ENCODE results near the gene GABRD. TPM values are rescaled to one million over a fixed set of nuclear protein-coding genes. Genes with fewer than 3 reads are reported as not detected.

The GABRD gene
- total RNA-seq, 2 experiments from 2014 or later: not detected

DNA sequence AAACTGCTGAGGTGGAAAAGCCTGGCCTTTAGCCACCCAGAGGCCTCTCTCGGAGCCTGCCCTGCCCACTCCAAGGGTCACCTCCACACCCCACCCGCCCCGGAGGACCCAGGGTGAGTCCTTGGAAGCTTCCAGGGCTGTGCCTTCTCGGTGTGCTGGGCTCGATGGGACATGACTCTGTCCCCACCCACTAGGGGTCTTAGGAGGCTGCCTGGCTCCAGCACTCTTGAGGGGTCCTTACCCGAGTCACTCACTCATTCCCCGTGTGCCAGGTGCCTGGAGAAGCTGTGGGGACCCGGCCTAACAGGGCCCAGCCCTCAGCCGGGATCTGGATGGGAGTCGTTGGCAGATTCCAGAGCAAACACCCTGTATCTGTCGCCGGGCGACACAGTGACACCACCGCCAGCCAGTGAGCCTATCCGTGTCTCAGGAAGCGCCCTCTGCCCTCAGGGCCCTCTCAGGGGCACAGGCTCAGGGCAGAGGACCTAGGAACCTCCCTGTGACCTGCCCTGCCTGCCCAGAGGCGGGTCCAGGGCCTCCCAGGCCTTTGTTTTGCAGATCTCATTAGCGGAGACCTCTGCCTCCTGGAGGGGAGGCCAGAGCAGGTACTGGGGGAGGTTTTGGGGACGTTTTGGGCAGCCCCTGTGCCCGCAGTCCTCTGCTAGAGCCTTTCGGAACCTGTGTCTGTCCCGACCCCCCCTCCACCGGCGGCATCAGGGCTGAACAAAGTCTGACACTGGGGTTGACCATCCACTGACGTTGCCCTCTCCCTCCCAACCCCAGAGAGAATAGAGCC lies 28.0 kb downstream of the GABRD start:
- ChIA-PET POLR2A (interaction anchor here (0.9 kb wide), 1 partner anchor 87 kb away, joined by 3 read pairs; no protein-coding TSS in a partner anchor), CTCF (interaction anchor here (0.6 to 4.2 kb wide), 4 partner anchors 17 to 606 kb away, joined by 3 to 100 read pairs (median 4); no protein-coding TSS in a partner anchor)
- no peak overlapping the region for H3K27ac Mint-ChIP-seq
- H3K36me3 Mint-ChIP-seq (ENCODE audit: low read depth): no peaks in the 10 kb centered on the region
- H3K4me1 Mint-ChIP-seq (ENCODE audit: low read depth): peaks cover 25% of the 10 kb centered on the region
- ATAC-seq (no peak), DNase-seq (no peak)
- TF ChIP-seq, protein P1, sequence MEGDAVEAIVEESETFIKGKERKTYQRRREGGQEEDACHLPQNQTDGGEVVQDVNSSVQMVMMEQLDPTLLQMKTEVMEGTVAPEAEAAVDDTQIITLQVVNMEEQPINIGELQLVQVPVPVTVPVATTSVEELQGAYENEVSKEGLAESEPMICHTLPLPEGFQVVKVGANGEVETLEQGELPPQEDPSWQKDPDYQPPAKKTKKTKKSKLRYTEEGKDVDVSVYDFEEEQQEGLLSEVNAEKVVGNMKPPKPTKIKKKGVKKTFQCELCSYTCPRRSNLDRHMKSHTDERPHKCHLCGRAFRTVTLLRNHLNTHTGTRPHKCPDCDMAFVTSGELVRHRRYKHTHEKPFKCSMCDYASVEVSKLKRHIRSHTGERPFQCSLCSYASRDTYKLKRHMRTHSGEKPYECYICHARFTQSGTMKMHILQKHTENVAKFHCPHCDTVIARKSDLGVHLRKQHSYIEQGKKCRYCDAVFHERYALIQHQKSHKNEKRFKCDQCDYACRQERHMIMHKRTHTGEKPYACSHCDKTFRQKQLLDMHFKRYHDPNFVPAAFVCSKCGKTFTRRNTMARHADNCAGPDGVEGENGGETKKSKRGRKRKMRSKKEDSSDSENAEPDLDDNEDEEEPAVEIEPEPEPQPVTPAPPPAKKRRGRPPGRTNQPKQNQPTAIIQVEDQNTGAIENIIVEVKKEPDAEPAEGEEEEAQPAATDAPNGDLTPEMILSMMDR (IDR thresholded peaks at IDR 0.05): no peak
- peaks cover 6% of the 10 kb centered on the region for H3K27me3 Mint-ChIP-seq
- no peak overlapping the region for H3K4me3 Mint-ChIP-seq
- H3K9me3 Mint-ChIP-seq: no peaks in the 10 kb centered on the region
- intact Hi-C loops (cut with micrococcal nuclease): no loop called here

DNA sequence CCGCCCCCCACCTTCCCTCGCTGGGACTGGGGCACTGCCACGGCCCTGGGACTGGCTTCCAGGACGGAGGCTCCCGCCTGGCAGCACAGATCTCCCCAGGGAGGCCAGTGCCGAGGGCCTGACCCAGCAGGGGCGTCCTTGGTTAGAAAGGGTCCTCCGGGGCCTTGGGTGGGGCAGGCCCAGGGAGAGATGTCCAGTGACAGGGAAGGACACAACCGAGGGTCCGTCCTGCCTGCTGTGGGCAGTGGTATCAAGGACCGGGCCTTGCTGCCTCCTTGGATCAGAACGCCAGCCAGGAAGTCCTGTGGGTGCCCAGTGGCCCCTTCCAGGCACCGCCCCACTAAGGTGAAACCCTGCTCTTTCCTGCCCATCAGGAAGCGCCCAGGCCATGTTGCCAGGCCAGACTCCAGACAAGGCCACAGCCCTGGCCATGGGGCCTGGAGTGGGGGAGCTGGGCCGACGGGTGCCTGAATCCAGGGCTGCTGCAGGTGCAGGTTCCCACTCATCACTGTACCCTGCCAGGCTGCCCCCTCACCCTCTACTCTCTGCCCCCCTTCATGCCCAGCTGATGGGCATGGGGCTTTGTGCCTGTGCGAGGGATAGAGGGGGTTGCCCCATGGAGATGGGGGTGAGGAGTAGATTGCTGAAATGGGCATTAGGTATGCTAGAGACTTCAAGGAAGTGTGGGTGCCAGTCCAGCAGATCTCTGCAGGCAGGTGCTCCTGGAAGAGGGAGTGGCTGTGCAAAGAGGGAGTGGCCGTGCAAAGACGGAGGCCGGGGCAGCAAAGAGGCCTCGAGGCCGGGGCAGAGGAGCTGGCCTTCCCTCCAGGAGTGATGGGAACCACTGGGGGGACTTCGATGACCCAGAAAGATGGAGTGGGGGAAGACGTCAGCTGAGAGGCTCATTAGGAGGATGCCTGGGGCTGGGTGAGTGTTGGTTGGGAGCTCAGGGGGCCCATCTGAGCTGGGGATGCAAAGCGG lies 28.9 kb downstream of the GABRD start:
- POLR2A ChIA-PET: no interaction called here
- TF ChIP-seq, protein P1 (IDR thresholded peaks at IDR 0.05): no peak
- DNase-seq: no peak
- no peaks in the 10 kb centered on the region for H3K36me3 Mint-ChIP-seq (ENCODE audit: low read depth)
- peak overlapping the region; percentile 22 for H3K27ac Mint-ChIP-seq
- CTCF ChIA-PET: interaction anchor here (1.2 kb wide), 1 partner anchor 87 kb away, joined by 3 read pairs; no protein-coding TSS in a partner anchor
- peak overlapping the region; percentile 77 for H3K4me3 Mint-ChIP-seq
- intact Hi-C loops (cut with micrococcal nuclease): no loop called here
- ATAC-seq: no peak
- peaks cover 6% of the 10 kb centered on the region for H3K27me3 Mint-ChIP-seq
- no peaks in the 10 kb centered on the region for H3K9me3 Mint-ChIP-seq
- peaks cover 25% of the 10 kb centered on the region for H3K4me1 Mint-ChIP-seq (ENCODE audit: low read depth)

DNA sequence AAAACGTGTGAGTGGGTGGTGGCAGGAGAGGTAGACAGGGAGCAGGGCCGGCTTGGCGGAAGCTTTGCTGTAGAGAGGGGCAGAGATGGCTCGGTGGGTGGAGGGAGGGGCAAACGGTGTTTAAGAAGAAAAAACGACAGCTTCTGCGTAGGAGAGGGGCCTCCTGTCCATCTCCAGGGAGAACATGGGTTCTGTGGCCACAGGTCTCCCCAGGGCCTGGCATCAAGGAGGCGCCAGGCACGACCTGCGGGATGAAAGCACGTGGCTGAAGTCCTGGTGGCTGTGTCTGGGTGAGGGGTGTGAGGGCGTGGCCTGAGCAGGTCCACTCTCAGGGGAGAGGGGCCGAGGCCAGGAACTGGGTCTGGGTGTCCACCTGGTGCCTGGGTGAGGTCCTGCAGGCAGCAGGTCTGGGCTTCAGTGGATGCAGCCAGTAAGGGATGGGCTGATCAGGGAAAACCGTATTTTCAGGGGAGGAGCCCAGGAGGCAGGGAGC lies 30.1 kb downstream of the GABRD start:
- ATAC-seq: no peak
- Mint-ChIP-seq H3K27me3 (peaks cover 6% of the 10 kb centered on the region), H3K4me1 (ENCODE audit: low read depth) (peaks cover 21% of the 10 kb centered on the region), H3K36me3 (ENCODE audit: low read depth) (no peaks in the 10 kb centered on the region), H3K27ac (no peak overlapping the region), H3K9me3 (no peaks in the 10 kb centered on the region), H3K4me3 (peak overlapping the region; percentile 77)
- TF ChIP-seq, protein P1 (IDR thresholded peaks at IDR 0.05): peak; percentile 34
- POLR2A ChIA-PET: interaction anchor here (0.7 kb wide), 2 partner anchors 443 to 656 kb away, joined by 3 to 4 read pairs; no protein-coding TSS in a partner anchor
- peak; percentile 24 for DNase-seq
- intact Hi-C loops (cut with micrococcal nuclease): no loop called here
- CTCF ChIA-PET: interaction anchor here (1.2 kb wide), 1 partner anchor 89 kb away, joined by 3 read pairs; no protein-coding TSS in a partner anchor

DNA sequence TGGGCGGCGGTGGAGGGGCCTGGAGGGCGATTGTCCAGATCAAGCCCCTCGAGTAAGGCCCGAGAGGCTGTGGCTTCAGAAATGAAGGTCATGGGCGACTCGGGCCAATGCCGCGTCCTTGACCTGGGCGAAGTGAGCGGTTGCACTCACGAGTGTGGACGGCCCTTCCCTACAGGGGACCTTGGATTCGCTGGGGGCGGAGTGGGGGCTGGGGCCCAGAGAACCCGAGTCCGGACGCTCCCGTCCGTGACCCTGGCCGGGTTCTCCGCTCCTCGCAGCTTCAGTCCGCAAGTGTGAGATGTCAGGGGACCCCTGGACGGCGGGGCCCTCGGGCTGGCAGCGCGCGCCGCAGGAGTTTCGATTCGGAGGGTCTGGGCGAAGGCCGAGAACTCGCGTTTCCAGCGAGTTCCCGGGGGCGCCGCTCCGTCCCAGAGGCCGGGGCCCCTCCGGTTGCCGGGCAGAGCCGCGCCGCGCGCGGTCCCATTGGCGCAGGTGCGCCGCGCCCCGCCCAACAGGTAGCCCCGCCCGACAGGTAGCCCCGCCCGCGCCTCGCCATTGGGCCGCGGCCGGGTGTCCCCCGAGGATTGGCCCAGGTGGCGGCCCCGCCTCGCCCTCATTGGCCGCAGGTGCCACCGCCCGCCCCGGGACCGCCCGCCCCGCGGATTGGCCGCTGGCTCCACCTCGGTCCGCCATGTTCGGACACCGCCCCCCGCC lies 30.7 kb downstream of the GABRD start, which contains the start of gene PRKCZ:
PRKCZ (plus strand) TSS at position 694 of the 714 bp plus-strand sequence. CDS start 220 bp downstream, outside the sequence.
- no peak within 1 kb of the TSS for H3K27ac Mint-ChIP-seq
- intact Hi-C loops (cut with micrococcal nuclease): no loop called here
- TF ChIP-seq, protein P1 (IDR thresholded peaks at IDR 0.05): no peak
- ATAC-seq (peak; percentile 99), DNase-seq (peak; percentile 94)
- H3K27me3 Mint-ChIP-seq: peaks cover 6% of the 10 kb centered on the region
- no peaks in the 10 kb centered on the region for H3K9me3 Mint-ChIP-seq
- H3K36me3 Mint-ChIP-seq (ENCODE audit: low read depth): no peaks in the 10 kb centered on the region
- peaks cover 21% of the 10 kb centered on the region for H3K4me1 Mint-ChIP-seq (ENCODE audit: low read depth)
- H3K4me3 Mint-ChIP-seq: peak within 1 kb of the TSS; percentile 77
- ChIA-PET CTCF (no interaction called here), POLR2A (interaction anchor here (0.7 kb wide), 2 partner anchors 443 to 657 kb away, joined by 3 to 4 read pairs; no protein-coding TSS in a partner anchor)

Data from activated CD8-positive, alpha-beta T cell treated with anti-CD3 and anti-CD28 coated beads for 36 hours (primary cell).